SH-SY5Y (cell line): Measurements from ENCODE around the gene EXOC7.

Experiments used
- GATA2 ChIP-seq: IDR thresholded peaks from 2 replicates; pipeline ENCODE4 v1.6.1; 2011; ENCODE audit warnings: mild to moderate bottlenecking, low read depth, low read length
- GATA3 ChIP-seq: IDR thresholded peaks from 2 replicates; pipeline ENCODE4 v1.6.1; 2011; ENCODE audit warnings: low read depth, mild to moderate bottlenecking, low read length, moderate library complexity

DNA sequence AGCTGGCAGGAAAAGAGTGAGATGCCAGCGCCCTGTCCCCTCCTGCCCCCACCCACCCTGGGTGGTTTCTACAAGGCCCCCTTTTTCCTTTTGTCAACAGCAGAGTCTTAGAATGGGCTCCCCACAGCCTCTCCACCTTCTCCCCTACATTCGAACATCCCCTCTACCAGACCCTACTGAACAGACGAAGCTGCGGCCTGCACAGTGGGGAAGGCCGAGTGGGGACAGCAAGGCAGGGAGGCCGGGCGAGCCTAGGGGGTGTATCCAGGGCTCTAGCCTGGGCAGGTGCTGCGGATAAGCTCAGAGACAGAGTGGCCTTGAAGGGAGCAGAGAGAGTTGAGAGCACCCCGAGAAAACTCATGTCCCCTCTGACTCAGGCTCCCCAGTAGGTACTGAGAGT, 17.2 kb downstream of the EXOC7 start:
- TF ChIP-seq GATA2 (no peak), GATA3 (no peak)
